K562 treated with DMSO at 1 percent for 24 hours (cell line): ENCODE results near the gene GLDN. TPM values are rescaled to one million over a fixed set of nuclear protein-coding genes. Genes with fewer than 3 reads are reported as not detected.

ENCODE experiments used
- total RNA-seq: library from RNA; unstranded; fragments of 300-600 nt; gene quantifications from 2 replicates; pipeline ENCODE4 v1.2.3, GENCODE V29; 2022; ENCODE audit warnings: low read depth; ENCODE audit not compliant: insufficient read depth

The GLDN gene
- 0.88 and 1.5 TPM in 2 replicates for total RNA-seq

GRCh38 chr15:51341366-51342226 lies at the start of gene GLDN:
GLDN (plus strand) TSS chr15:51341655; CDS start chr15:51341685, 30 bp downstream.

DNA sequence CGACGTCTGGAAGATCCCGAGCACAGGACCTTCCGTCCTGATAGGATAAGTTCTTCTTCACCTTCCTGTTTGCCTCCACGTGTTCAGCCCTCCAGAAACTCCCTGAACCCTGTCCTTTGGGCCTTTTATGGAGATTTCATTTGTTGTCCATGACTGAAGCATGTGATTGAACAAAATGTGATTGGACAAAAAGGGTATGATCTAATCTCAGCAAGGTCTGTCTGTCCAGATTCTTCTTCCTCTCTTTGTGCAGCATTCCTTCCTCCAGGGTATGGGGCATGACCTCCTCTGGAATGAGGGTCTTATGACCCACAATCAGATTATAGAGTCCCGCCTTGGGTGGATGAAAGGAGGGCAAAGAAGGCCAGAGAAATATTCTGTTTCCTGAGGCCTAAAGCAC lies 3.0 kb upstream of the GLDN start, which contains the start of gene CYP19A1:
TSS of gene CYP19A1 (minus strand) at position 101 of the 400 bp plus-strand sequence. CDS start 95,684 bp downstream, outside the sequence.

Other genes with a start within 250 kb of the GLDN start
- not detected in 2 replicates for gene TNFAIP8L3, start 246.7 kb upstream of the GLDN start, total RNA-seq
- gene CYP19A1, start 3.1 kb upstream of the GLDN start, total RNA-seq = 1.4 TPM in 1 of 2 replicates, not detected in the other